Loucy (cell line): ENCODE measurements around the gene TCF15.
A peak's percentile ranks its signal among the peaks of the same experiment; 100 is the strongest.

Experiments
- H2AFZ ChIP-seq: fragments of 200-600 bp; sonication (generic); 2 replicates; pipeline ENCODE4 v1.6.0; 2016; ENCODE audit warnings: antibody characterized with exemption, mild to moderate bottlenecking, low read length, moderate library complexity
- H3F3A ChIP-seq: fragments of 200-600 bp; 2 replicates; pipeline ENCODE4 v1.6.0; 2016; ENCODE audit warnings: antibody characterized with exemption, low read depth, mild to moderate bottlenecking
- H3K27me3 ChIP-seq: fragments of 200-600 bp; sonication (generic); 2 replicates; pipeline ENCODE4 v1.6.1; 2014; ENCODE audit warnings: low read length, mild to moderate bottlenecking; ENCODE audit not compliant: insufficient read depth, poor library complexity, severe bottlenecking
- H3K36me3 ChIP-seq: fragments of 200-600 bp; sonication (generic); 2 replicates; pipeline ENCODE4 v1.6.1; 2016; ENCODE audit warnings: low read length; ENCODE audit not compliant: insufficient read depth
- H3K4me1 ChIP-seq: fragments of 200-600 bp; sonication (generic); 2 replicates; pipeline ENCODE4 v1.5.1; 2014; ENCODE audit warnings: low read length, mild to moderate bottlenecking; ENCODE audit not compliant: insufficient read depth, poor library complexity, severe bottlenecking
- H3K4me2 ChIP-seq: fragments of 200-600 bp; sonication (generic); 2 replicates; pipeline ENCODE4 v1.6.0; 2014; ENCODE audit warnings: antibody characterized with exemption, low read length, low read depth, mild to moderate bottlenecking; ENCODE audit not compliant: poor library complexity, severe bottlenecking
- H3K4me3 ChIP-seq: fragments of 200-600 bp; sonication (generic); 2 replicates; pipeline ENCODE4 v1.5.1; 2014; ENCODE audit warnings: low read length, mild to moderate bottlenecking, mixed read lengths; ENCODE audit not compliant: poor library complexity, severe bottlenecking
- H3K79me2 ChIP-seq: fragments of 200-600 bp; sonication (generic); 2 replicates; pipeline ENCODE4 v1.6.1; 2014; ENCODE audit warnings: low read length; ENCODE audit not compliant: insufficient read depth
- H3K9ac ChIP-seq: fragments of 200-600 bp; sonication (generic); 2 replicates; pipeline ENCODE4 v1.6.0; 2014; ENCODE audit warnings: mild to moderate bottlenecking, low read depth, low read length, moderate library complexity; ENCODE audit not compliant: poor library complexity, severe bottlenecking
- H3K9me2 ChIP-seq: fragments of 200-600 bp; sonication (generic); replicated peaks from 2 replicates; pipeline ENCODE4 v1.6.1; 2016; ENCODE audit warnings: low read depth, low read length, mixed read lengths
- H3K9me3 ChIP-seq: fragments of 200-600 bp; sonication (generic); 2 replicates; pipeline ENCODE4 v1.6.1; 2014; ENCODE audit warnings: mild to moderate bottlenecking, antibody characterized with exemption, low read length, low read depth; ENCODE audit not compliant: insufficient read depth
- H4K20me1 ChIP-seq: fragments of 200-600 bp; sonication (generic); 2 replicates; pipeline ENCODE4 v1.6.0; 2014; ENCODE audit warnings: antibody characterized with exemption, low read length, mild to moderate bottlenecking; ENCODE audit not compliant: insufficient read depth, poor library complexity, severe bottlenecking
- CTCF ChIP-seq: fragments of 200-600 bp; sonication (generic); conservative IDR thresholded peaks from 2 replicates; pipeline ENCODE4 v1.5.1; 2014; ENCODE audit warnings: mild to moderate bottlenecking, antibody characterized with exemption, low read length
- EZH2phosphoT487 ChIP-seq: fragments of 200-600 bp; IDR thresholded peaks from 2 replicates; pipeline ENCODE4 v1.6.1; 2018; ENCODE audit warnings: antibody characterized with exemption, mild to moderate bottlenecking, moderate library complexity, borderline replicate concordance

TCF15 gene

GRCh38 chr20:653110-653589, 43.0 kb upstream of the TCF15 start, which contains the start of gene SRXN1:
Gene SRXN1 (minus strand): TSS chr20:653200. CDS start chr20:653185, 15 bp downstream.
- Histone ChIP-seq H3F3A (no peaks in the 10 kb centered on the region), H4K20me1 (no peaks in the 10 kb centered on the region), H3K4me2 (peak within 1 kb of the TSS; percentile 22), H3K4me1 (no peaks in the 10 kb centered on the region), H3K27me3 (no peaks in the 10 kb centered on the region), H3K4me3 (no peak within 1 kb of the TSS), H3K9me2 (no peaks in the 10 kb centered on the region), H3K79me2 (no peaks in the 10 kb centered on the region), H3K36me3 (no peaks in the 10 kb centered on the region), H2AFZ (no peak within 1 kb of the TSS), H3K9me3 (no peaks in the 10 kb centered on the region), H3K9ac (no peak within 1 kb of the TSS)
- TF ChIP-seq CTCF (peak; percentile 34; the same call in 1 of the 2 replicates), EZH2phosphoT487 (no peak)

GRCh38 chr20:652615-653109, 42.6 kb upstream of the TCF15 start:
- Histone ChIP-seq H3K4me1 (no peaks in the 10 kb centered on the region), H3K9me2 (no peaks in the 10 kb centered on the region), H3K4me2 (no peak overlapping the region), H3K79me2 (no peaks in the 10 kb centered on the region), H4K20me1 (no peaks in the 10 kb centered on the region), H3K4me3 (no peak overlapping the region), H3F3A (no peaks in the 10 kb centered on the region), H3K9ac (no peak overlapping the region), H3K36me3 (no peaks in the 10 kb centered on the region), H2AFZ (no peak overlapping the region), H3K27me3 (no peaks in the 10 kb centered on the region), H3K9me3 (no peaks in the 10 kb centered on the region)
- TF ChIP-seq CTCF, result no peak

- Histone ChIP-seq H3F3A (no peaks in the 10 kb centered on the region), H3K9me2 (no peaks in the 10 kb centered on the region), H2AFZ (no peak overlapping the region), H3K4me1 (no peaks in the 10 kb centered on the region), H3K9ac (no peak overlapping the region), H3K36me3 (no peaks in the 10 kb centered on the region), H3K27me3 (no peaks in the 10 kb centered on the region), H4K20me1 (no peaks in the 10 kb centered on the region), H3K79me2 (no peaks in the 10 kb centered on the region), H3K4me2 (no peak overlapping the region), H3K4me3 (no peak overlapping the region), H3K9me3 (no peaks in the 10 kb centered on the region)
- TF ChIP-seq CTCF (no peak), EZH2phosphoT487 (no peak)
These were observed 41.9 kb upstream of the TCF15 start for GRCh38 chr20:651713-652614.
